ENCODE results near the gene CACNA2D3.

The CACNA2D3 gene

GRCh38 chr3:54888162-54888561 is 765.8 kb downstream of the CACNA2D3 start:
- no peak overlapping the region for H3K27ac ChIP-seq
- no peaks in the 10 kb centered on the region for H3K36me3 ChIP-seq
- H3K9me3 ChIP-seq (ENCODE audit: severe bottlenecking): no peaks in the 10 kb centered on the region
- no peak overlapping the region for H3K4me3 ChIP-seq (ENCODE audit: low read depth, low read length)
- DNase-seq: no peak
- TF ChIP-seq CTCF (IDR thresholded peaks at IDR 0.05; ENCODE audit: low read depth, low read length): no peak
- no peaks in the 10 kb centered on the region for H3K27me3 ChIP-seq (ENCODE audit: insufficient read depth, low read depth, severe bottlenecking)

- H3K27ac ChIP-seq: no peak overlapping the region
- no peak for DNase-seq
- no peak overlapping the region for H3K4me3 ChIP-seq (ENCODE audit: low read depth, low read length)
- no peaks in the 10 kb centered on the region for H3K9me3 ChIP-seq (ENCODE audit: severe bottlenecking)
- no peaks in the 10 kb centered on the region for H3K36me3 ChIP-seq
- H3K27me3 ChIP-seq (ENCODE audit: insufficient read depth, low read depth, severe bottlenecking): no peaks in the 10 kb centered on the region
- TF ChIP-seq CTCF (IDR thresholded peaks at IDR 0.05; ENCODE audit: low read depth, low read length): no peak
Measured at GRCh38 chr3:54888873-54889272, 766.5 kb downstream of the CACNA2D3 start.

GRCh38 chr3:54889731-54890130 is 767.4 kb downstream of the CACNA2D3 start:
- no peaks in the 10 kb centered on the region for H3K36me3 ChIP-seq
- no peak for TF ChIP-seq CTCF (IDR thresholded peaks at IDR 0.05; ENCODE audit: low read depth, low read length)
- H3K27ac ChIP-seq: no peak overlapping the region
- DNase-seq: no peak
- no peaks in the 10 kb centered on the region for H3K27me3 ChIP-seq (ENCODE audit: insufficient read depth, low read depth, severe bottlenecking)
- no peak overlapping the region for H3K4me3 ChIP-seq (ENCODE audit: low read depth, low read length)
- no peaks in the 10 kb centered on the region for H3K9me3 ChIP-seq (ENCODE audit: severe bottlenecking)

- H3K9me3 ChIP-seq (ENCODE audit: severe bottlenecking): no peaks in the 10 kb centered on the region
- no peak overlapping the region for H3K4me3 ChIP-seq (ENCODE audit: low read depth, low read length)
- H3K27ac ChIP-seq: no peak overlapping the region
- H3K36me3 ChIP-seq: no peaks in the 10 kb centered on the region
- no peak for TF ChIP-seq CTCF (IDR thresholded peaks at IDR 0.05; ENCODE audit: low read depth, low read length)
- DNase-seq: no peak
- no peaks in the 10 kb centered on the region for H3K27me3 ChIP-seq (ENCODE audit: insufficient read depth, low read depth, severe bottlenecking)
Measured at GRCh38 chr3:54891540-54891897, 769.2 kb downstream of the CACNA2D3 start.

GRCh38 chr3:54892168-54892567 is 769.8 kb downstream of the CACNA2D3 start:
- no peaks in the 10 kb centered on the region for H3K27me3 ChIP-seq (ENCODE audit: insufficient read depth, low read depth, severe bottlenecking)
- H3K27ac ChIP-seq: no peak overlapping the region
- no peak for TF ChIP-seq CTCF (IDR thresholded peaks at IDR 0.05; ENCODE audit: low read depth, low read length)
- no peak for DNase-seq
- H3K9me3 ChIP-seq (ENCODE audit: severe bottlenecking): no peaks in the 10 kb centered on the region
- H3K4me3 ChIP-seq (ENCODE audit: low read depth, low read length): no peak overlapping the region
- no peaks in the 10 kb centered on the region for H3K36me3 ChIP-seq

GRCh38 chr3:54895613-54896012 is 773.3 kb downstream of the CACNA2D3 start:
- no peak for TF ChIP-seq CTCF (IDR thresholded peaks at IDR 0.05; ENCODE audit: low read depth, low read length)
- Histone ChIP-seq H3K36me3 (no peaks in the 10 kb centered on the region), H3K4me3 (ENCODE audit: low read depth, low read length) (no peak overlapping the region), H3K27me3 (ENCODE audit: insufficient read depth, low read depth, severe bottlenecking) (no peaks in the 10 kb centered on the region), H3K9me3 (ENCODE audit: severe bottlenecking) (no peaks in the 10 kb centered on the region), H3K27ac (no peak overlapping the region)
- no peak for DNase-seq

Measured in WERI-Rb-1 (cell line).